Fibroblast of lung (primary cell): ENCODE results near the gene RBL2. TPM values are rescaled to one million over a fixed set of nuclear protein-coding genes. Genes with fewer than 3 reads are reported as not detected.

Experiments
- DNase-seq, 2 donors: peaks; one replicate each; pipeline versions ENCODE4 v3.0.0 to v3.0.0-alpha.2; 2010; ENCODE audit warnings: low read depth in 2 of 2
- H2AFZ ChIP-seq: 2 replicates; pipeline ENCODE4 v1.5.1; 2012; ENCODE audit warnings: low read length, control low read depth, inconsistent platforms
- H3K27ac ChIP-seq: 2 replicates; pipeline ENCODE4 v1.5.1; 2011; ENCODE audit warnings: low read length, control low read depth; ENCODE audit not compliant: insufficient read depth
- H3K27me3 ChIP-seq: 2 replicates; pipeline ENCODE4 v1.5.1; 2011; ENCODE audit warnings: mild to moderate bottlenecking, low read length; ENCODE audit not compliant: control insufficient read depth, insufficient read depth
- H3K36me3 ChIP-seq: 2 replicates; pipeline ENCODE4 v1.5.1; 2011; ENCODE audit warnings: low read length; ENCODE audit not compliant: control insufficient read depth, insufficient read depth
- H3K4me1 ChIP-seq: 2 replicates; pipeline ENCODE4 v1.5.1; 2011; ENCODE audit warnings: low read length; ENCODE audit not compliant: control insufficient read depth, insufficient read depth; ENCODE audit errors: extremely low read depth
- H3K4me2 ChIP-seq: 2 replicates; pipeline ENCODE4 v1.5.1; 2011; ENCODE audit warnings: low read length, control low read depth; ENCODE audit not compliant: insufficient read depth; ENCODE audit errors: extremely low read depth
- H3K4me3 ChIP-seq, 4 experiments: fragments of 200-600 bp in 1 of 4; sonication (generic) in 1 of 4; replicated peaks in 1 of 4; 2 replicates each; pipeline ENCODE4 v1.5.1; 2011 to 2016; ENCODE audit warnings: low read length in 4 of 4, low read depth in 3 of 4, mild to moderate bottlenecking in 3 of 4, control low read depth in 2 of 4, inconsistent platforms in 1 of 4, mixed read lengths in 1 of 4; ENCODE audit not compliant: insufficient read depth in 1 of 4; ENCODE audit errors: control extremely low read depth in 1 of 4
- H3K79me2 ChIP-seq: 2 replicates; pipeline ENCODE4 v1.5.1; 2012; ENCODE audit warnings: mild to moderate bottlenecking, low read length, inconsistent platforms; ENCODE audit not compliant: control insufficient read depth, insufficient read depth
- H3K9ac ChIP-seq: 2 replicates; pipeline ENCODE4 v1.5.1; 2011; ENCODE audit warnings: mild to moderate bottlenecking, low read length, control low read depth; ENCODE audit not compliant: insufficient read depth
- H3K9me3 ChIP-seq: 2 replicates; pipeline ENCODE4 v1.5.1; 2012; ENCODE audit warnings: low read depth, low read length; ENCODE audit not compliant: control insufficient read depth, insufficient read depth
- H4K20me1 ChIP-seq: 2 replicates; pipeline ENCODE4 v1.5.1; 2011; ENCODE audit warnings: low read length; ENCODE audit not compliant: control insufficient read depth, insufficient read depth; ENCODE audit errors: extremely low read depth
- CTCF ChIP-seq, 2 donors: IDR thresholded peaks in 1 of 2; conservative IDR thresholded peaks in 1 of 2; 1 replicate in 1 of 2; 2 replicates in 1 of 2; pipeline ENCODE4 v1.5.1; 2011 to 2012; ENCODE audit warnings: low read length in 2 of 2, control low read depth in 1 of 2, inconsistent platforms in 1 of 2, low read depth in 1 of 2, mild to moderate bottlenecking in 1 of 2
- EZH2 ChIP-seq: IDR thresholded peaks from 2 replicates; pipeline ENCODE4 v1.5.1; 2012; ENCODE audit warnings: low read length, control low read depth, mild to moderate bottlenecking; ENCODE audit errors: missing control alignments
- polyA plus RNA-seq, 2 donors: library from polyadenylated mRNA; depleted of rRNA in 1 of 2; stranded (reverse) in 1 of 2; unstranded in 1 of 2; fragments of >200 nt; gene quantifications; 2 replicates each; pipeline ENCODE4 v1.2.1, GENCODE V29; 2011 to 2012; ENCODE audit warnings: missing spikeins in 1 of 2
- total RNA-seq: library from RNA; depleted of rRNA; stranded (reverse); fragments of >200 nt; gene quantifications from 2 replicates; pipeline ENCODE4 v1.2.1, GENCODE V29; 2014

Gene RBL2
- total and polyA plus RNA-seq, 2 donors (not counting 1 experiment from before 2014, with no cell fraction given) = 47.7 to 48.2 TPM

- DNase-seq = peak in 1 of 2 donors; percentile 37
- Histone ChIP-seq H3K4me2 (no peak overlapping the region), H3K79me2 (no peaks in the 10 kb centered on the region), H3K4me3 (no peak overlapping the region), H3K4me1 (no peaks in the 10 kb centered on the region), H3K9ac (no peak overlapping the region), H3K27ac (no peak overlapping the region), H3K9me3 (no peaks in the 10 kb centered on the region), H3K36me3 (no peaks in the 10 kb centered on the region), H3K27me3 (no peaks in the 10 kb centered on the region), H2AFZ (peak overlapping the region; percentile 31), H4K20me1 (no peaks in the 10 kb centered on the region)
- no peak for TF ChIP-seq EZH2
- TF ChIP-seq CTCF (conservative IDR thresholded peaks at IDR 0.05 in 1 of 2, IDR thresholded peaks at IDR 0.05 in 1 of 2; ENCODE audit: low read depth in 1 of 2, low read length in 2 of 2) = no peak
Measured at GRCh38 chr16:53518550-53519416, 84.5 kb downstream of the RBL2 start.

GRCh38 chr16:53519417-53520091, 85.3 kb downstream of the RBL2 start:
- no peaks in the 10 kb centered on the region for H3K27me3 ChIP-seq
- H3K9me3 ChIP-seq = no peaks in the 10 kb centered on the region
- no peak overlapping the region for H3K27ac ChIP-seq
- H3K36me3 ChIP-seq = no peaks in the 10 kb centered on the region
- DNase-seq = no peak
- no peaks in the 10 kb centered on the region for H3K4me1 ChIP-seq
- peak overlapping the region; percentile 31 for H2AFZ ChIP-seq
- H3K4me3 ChIP-seq = no peak overlapping the region
- no peak overlapping the region for H3K9ac ChIP-seq
- no peaks in the 10 kb centered on the region for H4K20me1 ChIP-seq
- no peaks in the 10 kb centered on the region for H3K79me2 ChIP-seq
- TF ChIP-seq EZH2 = no peak
- no peak for TF ChIP-seq CTCF (conservative IDR thresholded peaks at IDR 0.05 in 1 of 2, IDR thresholded peaks at IDR 0.05 in 1 of 2; ENCODE audit: low read depth in 1 of 2, low read length in 2 of 2)
- no peak overlapping the region for H3K4me2 ChIP-seq

DNA sequence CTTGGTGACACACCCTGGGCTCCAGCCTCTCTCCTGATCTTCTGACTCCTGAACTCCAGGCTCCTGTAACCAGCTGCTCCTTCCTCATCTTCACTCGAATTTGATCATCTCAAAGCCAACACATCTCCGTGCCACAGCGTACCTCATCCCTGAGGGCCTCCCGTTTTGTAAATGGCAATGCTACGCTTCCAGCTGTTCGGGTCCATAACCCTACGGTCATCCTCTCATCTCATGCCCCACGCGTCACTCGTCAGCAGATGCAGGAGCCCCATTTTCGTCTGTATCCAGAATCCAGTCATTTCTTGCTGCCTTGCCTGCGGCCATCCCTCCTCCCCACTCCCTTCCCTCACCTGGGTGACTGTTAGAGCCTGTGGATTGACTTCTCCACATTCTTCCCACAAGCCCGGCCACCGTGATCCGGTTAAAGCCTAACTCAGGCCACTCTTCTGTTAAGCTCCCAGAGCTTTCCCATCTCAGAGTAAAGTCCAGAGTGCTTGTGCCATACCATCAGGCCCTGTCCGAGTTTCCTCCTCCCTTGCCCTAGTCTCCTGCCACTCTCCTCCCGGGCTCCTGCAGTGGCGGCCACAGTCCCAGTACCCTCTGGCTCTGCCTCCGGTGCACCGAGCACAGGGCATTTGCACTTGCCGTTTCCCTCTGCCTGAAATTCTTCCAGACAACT, 89.0 kb downstream of the RBL2 start:
- Histone ChIP-seq H3K4me3 (no peak overlapping the region), H3K27me3 (no peaks in the 10 kb centered on the region), H3K9ac (no peak overlapping the region), H3K4me1 (no peaks in the 10 kb centered on the region), H3K9me3 (no peaks in the 10 kb centered on the region), H4K20me1 (no peaks in the 10 kb centered on the region), H3K27ac (no peak overlapping the region), H3K4me2 (no peak overlapping the region), H2AFZ (no peak overlapping the region), H3K79me2 (no peaks in the 10 kb centered on the region), H3K36me3 (no peaks in the 10 kb centered on the region)
- TF ChIP-seq EZH2 = no peak
- TF ChIP-seq CTCF (conservative IDR thresholded peaks at IDR 0.05 in 1 of 2, IDR thresholded peaks at IDR 0.05 in 1 of 2; ENCODE audit: low read depth in 1 of 2, low read length in 2 of 2) = no peak
- DNase-seq = no peak
